HL-60 (cell line): ENCODE data around the gene CCDC169.

Source experiments
- CTCF ChIP-seq: IDR thresholded peaks from one replicate; pipeline ENCODE4 v1.5.1; 2011; ENCODE audit warnings: low read length, control low read depth, inconsistent platforms; ENCODE audit not compliant: insufficient read depth
- POLR2AphosphoS5 ChIP-seq: IDR thresholded peaks from 2 replicates; pipeline ENCODE4 v1.6.1; 2012; ENCODE audit warnings: low read depth
- REST ChIP-seq: IDR thresholded peaks from 2 replicates; pipeline ENCODE4 v1.6.1; 2012; ENCODE audit warnings: low read depth; ENCODE audit not compliant: insufficient replicate concordance

- TF ChIP-seq CTCF (no peak), POLR2AphosphoS5 (no peak), REST (no peak)
Observed at GRCh38 chr13:36192166-36192565, 105.4 kb downstream of the CCDC169 start.
